ENCODE data around the gene HOXB4.

Gene HOXB4

GRCh38 chr17:48601207-48601538, 23.0 kb upstream of the HOXB4 start:
- DNase-seq = no peak

DNA sequence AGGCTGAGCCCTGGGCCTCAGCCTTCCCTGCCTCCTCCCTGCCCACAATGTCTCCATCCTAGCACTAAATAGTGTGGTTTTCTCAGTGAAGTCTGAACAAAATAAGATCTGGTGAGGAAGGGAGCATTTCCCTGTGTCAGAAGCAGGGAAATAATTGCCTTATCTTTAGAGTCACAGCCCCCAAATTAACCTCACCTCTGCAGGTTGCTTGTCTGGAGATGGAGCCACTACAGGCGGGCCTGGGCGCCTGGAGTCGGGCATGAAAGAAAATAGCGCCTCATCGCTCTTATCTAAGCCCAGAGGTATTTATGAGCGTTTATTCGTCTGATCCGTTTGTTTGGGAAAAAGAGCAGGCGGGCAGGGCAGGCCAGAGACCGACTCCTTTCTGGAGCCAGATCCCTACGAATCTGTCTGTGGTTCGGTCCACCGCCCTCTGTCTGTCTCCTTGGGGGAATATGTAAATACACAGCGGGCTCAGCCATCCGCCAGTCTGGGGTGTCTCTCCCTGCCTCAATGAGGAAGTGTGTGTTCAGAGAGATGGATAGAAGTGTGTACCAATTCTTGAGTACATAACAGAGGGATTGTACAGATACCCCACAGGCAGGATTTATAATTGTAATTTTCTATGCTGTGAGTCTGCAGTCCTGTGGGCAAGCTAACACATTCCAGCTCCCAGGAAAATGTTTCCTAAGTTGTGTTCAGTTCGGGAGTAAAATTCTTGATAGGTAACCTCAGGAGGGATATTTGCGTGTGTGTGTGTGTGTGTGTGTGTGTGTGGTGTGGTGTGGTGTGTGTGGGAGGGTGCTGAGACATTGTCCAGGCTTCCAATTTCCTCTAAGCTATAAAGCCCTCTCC, 22.3 kb upstream of the HOXB4 start:
- DNase-seq = no peak

DNA sequence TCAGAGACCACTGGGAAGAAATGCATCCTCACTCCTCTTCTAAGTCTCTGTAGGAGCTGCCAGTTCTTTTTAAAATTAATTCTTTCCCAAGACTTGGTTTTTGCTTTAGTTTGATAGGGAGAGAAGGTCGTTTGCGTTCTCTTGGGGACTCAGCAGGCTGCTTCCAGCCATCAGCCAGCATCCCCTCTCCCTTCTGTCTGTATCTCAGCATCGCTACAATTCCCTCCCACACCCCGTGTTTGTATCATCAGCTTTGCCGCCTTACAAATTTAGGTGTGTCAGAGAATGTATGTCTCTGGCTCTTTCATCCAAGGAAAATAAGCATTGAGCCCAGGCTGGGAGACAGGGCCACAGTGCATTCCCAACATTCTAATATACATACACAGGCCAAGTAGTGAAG, 21.2 kb upstream of the HOXB4 start:
- DNase-seq = no peak

DNA sequence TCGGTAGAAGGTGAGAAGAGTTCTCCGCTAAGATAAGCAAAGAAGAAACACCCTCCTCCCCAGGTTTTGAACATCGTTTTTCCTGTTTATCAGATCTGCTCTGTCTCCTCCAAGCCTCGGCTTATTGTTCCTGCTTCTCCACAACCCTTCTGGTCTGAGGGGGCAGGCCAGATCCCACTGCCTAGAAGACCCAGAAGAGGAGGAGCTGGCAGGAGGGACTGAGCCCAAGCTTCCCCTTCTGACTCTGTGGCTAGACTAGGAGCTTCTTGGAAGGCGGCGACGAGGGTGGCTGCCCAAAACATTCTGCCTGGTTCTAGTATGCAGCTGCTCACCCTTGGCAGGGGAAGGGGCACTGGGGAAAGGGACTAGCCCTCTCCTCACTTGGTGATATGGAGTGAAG, 20.6 kb upstream of the HOXB4 start:
- DNase-seq = no peak

DNA sequence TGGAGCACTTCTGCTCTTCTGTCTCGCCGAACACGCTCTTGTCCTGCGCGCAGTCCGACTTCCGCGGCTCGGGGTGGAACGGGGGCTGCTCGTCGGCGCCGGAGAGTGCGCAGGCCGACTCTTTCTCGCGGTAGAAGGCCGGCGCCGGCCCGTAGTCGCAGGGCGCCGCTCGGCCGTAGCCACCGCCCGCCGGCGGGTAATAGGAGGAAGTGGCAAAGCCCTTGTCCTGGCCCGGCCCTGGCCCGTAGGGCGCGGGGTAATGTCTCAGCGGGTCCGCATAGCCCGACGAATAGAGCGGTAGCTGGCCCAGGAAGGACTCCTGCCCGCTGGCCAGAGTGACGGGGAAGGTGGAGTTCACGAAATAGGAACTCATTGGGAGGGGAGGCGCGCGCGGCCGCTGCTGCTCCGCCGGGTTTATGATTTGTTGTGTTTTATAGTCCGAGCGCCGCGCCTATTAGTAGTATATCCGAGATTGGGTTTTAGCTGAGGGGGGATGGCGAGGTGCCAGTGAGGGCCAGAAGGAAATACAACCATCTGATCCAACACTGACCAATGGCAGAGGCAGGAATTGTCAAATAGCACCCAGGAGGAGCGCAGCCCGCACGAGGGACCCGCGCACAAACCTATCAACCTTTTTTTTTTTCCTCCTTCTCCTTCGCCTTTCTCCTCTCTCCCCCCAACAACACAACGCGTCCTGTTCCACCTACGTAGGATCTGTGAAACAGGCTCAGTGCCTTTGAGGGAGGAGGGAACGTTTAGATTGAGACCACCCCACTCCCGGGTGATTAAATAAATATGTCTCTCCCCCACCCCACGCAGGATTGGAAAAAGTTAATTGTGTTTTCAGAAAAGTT, 19.9 kb upstream of the HOXB4 start:
- DNase-seq = peak; percentile 53

DNA sequence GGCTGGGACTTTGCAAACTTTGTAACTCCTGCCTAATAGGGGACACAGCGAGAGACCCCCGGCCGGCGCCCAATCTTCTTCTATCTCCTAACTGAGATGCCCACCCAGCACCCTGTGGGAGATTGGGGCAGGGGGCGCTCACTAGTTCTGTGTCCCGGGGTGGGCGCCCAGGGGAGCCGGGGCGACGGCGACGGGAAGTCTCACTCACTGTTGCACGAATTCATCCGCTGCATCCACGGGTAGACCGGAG, 19.3 kb upstream of the HOXB4 start:
- DNase-seq = no peak

- no peak for DNase-seq
These were observed 18.8 kb upstream of the HOXB4 start for GRCh38 chr17:48596735-48597527.

DNA sequence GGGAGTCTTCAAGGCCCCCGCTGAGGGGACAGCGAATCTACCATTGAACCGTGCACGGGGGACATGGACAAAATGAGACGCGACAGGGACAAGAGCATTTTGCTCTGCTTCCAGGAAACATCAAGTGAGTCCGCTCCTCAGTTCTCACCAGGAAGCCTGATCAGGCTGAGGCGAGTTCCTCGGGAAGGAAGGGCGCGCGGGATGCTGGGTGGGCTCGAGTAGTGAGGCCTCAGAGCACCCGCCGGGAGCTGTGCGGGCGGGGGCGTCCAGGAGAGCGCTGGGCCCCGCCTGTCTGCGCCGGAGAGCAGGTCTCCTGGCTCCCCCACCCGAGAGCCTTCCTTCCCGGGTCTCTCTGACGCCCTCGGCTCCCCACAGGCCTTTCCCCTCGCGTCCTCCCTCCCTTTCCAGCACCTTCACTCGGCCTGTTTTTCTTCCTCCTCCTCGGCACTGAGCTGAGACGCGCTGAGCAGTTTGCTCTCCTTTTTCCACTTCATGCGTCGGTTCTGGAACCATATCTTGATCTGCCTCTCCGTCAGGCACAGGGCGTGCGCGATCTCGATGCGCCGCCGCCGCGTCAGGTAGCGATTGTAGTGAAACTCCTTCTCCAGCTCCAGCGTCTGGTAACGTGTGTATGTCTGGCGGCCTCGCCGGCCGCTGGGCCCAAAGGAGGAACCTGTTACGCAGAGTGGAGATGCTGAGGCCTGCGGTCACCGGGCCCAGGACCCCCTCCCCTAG, 18.0 kb upstream of the HOXB4 start:
- no peak for DNase-seq

- no peak for DNase-seq
These were observed 17.3 kb upstream of the HOXB4 start for GRCh38 chr17:48595278-48595999.

GRCh38 chr17:48594538-48595277, 16.6 kb upstream of the HOXB4 start:
- no peak for DNase-seq

DNA sequence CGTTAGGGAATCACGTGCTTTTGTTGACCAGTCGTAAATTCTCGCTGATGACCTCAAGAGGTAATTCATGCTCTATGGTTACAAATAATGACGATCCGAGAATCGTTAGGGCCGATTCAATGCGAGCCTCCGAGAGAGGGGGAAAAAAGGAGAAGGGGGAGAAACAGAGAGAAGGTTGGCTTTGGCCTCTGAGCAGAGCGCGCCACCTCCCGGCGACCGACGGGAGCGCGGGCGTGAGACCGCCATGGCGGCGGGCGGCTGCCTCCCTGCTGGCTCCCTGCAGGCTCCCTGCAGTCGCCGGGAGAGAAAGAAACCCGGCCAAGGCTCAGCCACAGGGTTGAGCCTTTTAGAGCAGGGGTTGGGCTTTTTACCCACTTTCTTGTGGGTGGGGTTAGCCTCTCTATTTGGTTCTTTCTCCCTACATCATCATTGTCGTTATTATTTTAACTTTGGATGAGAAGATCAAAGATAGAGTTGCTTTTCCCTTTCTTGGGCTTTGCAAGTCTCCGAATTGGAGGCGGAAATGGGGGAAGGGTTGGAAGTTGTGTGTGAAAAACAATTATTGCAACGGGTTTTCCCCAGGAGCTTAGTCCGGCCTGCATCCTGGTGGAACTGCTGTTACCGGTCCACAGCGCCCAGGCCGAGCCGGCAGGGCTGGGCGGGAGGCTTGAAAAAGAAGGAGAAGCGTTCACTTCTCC, 15.8 kb upstream of the HOXB4 start:
- DNase-seq = peak; percentile 81

- DNase-seq = no peak
These were observed 15.1 kb upstream of the HOXB4 start, which contains the start of gene HOXB5 for GRCh38 chr17:48593126-48593829. Gene HOXB5 (minus strand): TSS chr17:48593779. CDS start chr17:48593682, 97 bp downstream.

DNA sequence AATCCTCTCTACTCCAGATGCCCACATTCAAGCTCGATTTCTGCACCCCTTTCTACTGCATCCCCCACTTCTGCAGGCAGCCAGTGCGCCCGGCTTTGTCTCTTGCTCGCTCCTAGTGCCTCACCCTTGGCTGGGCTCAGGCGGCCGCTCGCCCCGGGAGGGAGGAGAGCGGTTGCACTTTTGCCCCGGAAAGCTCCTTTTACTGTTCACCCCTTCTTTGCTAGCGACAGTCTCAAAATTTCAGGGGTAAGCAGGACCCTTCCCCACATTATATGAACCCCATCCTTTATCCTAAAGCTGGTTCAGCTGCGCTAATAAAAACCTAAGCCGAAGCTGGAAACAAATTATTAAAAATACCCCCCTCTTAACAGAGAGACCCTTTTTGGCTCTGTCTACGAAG, 14.4 kb upstream of the HOXB4 start:
- no peak for DNase-seq

GRCh38 chr17:48592057-48592514, 13.9 kb upstream of the HOXB4 start:
- DNase-seq = no peak

DNA sequence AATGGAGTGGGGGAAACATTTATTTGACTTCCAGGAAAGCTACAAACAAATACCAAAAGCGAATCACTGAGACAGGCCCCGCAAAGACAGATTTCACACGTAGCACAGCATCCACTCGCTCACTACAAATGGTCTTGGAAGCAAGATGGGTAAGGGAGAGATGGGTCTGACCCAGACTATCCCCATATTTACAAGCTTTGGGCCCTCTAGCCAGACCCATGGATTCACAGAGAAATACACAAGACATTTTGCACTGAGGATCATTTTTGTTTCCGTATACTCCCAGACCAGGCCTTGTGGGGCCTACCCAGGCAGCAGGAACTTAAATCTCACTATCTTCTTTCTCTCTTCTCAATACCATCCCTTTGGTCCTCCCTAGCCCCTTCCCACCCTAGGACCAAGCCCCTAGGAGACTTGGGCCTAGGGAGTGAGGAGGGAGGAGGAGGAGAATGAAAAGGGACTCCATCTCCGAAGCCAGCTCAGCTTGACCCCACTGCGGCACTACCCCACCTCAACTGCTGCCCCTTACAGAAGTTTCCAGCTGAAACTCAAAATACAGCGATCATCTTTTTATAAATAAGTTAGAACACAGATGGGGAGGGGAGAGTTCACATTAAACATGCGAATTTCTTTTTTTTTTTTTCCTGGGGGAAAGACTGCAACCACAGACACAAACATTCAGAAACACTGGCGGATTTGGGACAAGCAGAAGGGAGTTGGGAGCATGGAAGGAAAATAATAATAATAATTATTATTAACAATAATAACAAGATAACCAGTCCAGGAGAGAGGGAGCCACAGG, 13.3 kb upstream of the HOXB4 start:
- DNase-seq = no peak

GRCh38 chr17:48590607-48591161, 12.5 kb upstream of the HOXB4 start:
- DNase-seq = no peak

- DNase-seq = no peak
These were observed 11.9 kb upstream of the HOXB4 start, which contains the start of gene HOXB3 for GRCh38 chr17:48589831-48590606. Gene HOXB3 (minus strand): TSS chr17:48590241. CDS start chr17:48552474, 37,767 bp downstream.

Data from CD4-positive, alpha-beta T cell treated with Interleukin-17A for 1 hour (primary cell).